Measurements from ENCODE around the gene RRP1.
"Not testable (repeated sequence)": the region's sequence is repeated elsewhere in the genome, so short reads cannot be mapped to it uniquely, and the experiment has no call there.

The RRP1 gene

GRCh38 chr21:43817157-43818086, 28.0 kb downstream of the RRP1 start:
- DNase-seq (ENCODE audit: low read depth): no peak

GRCh38 chr21:43818685-43819084, 29.3 kb downstream of the RRP1 start:
- no peak for DNase-seq (ENCODE audit: low read depth)

- DNase-seq (ENCODE audit: low read depth): no peak
Measured at GRCh38 chr21:43819511-43820405, 30.4 kb downstream of the RRP1 start.

- DNase-seq (ENCODE audit: low read depth): no peak
Measured at GRCh38 chr21:43820466-43820865, 31.1 kb downstream of the RRP1 start.

- not testable (repeated sequence) for DNase-seq (ENCODE audit: low read depth)
Measured at GRCh38 chr21:43822166-43822565, 32.8 kb downstream of the RRP1 start.

GRCh38 chr21:43822741-43823140, 33.4 kb downstream of the RRP1 start:
- DNase-seq (ENCODE audit: low read depth): not testable (repeated sequence)

GRCh38 chr21:43824333-43825241, 35.2 kb downstream of the RRP1 start:
- DNase-seq (ENCODE audit: low read depth): no peak

GRCh38 chr21:43825242-43825935, 36.0 kb downstream of the RRP1 start:
- no peak for DNase-seq (ENCODE audit: low read depth)

GRCh38 chr21:43825936-43826622, 36.7 kb downstream of the RRP1 start:
- no peak for DNase-seq (ENCODE audit: low read depth)

- no peak for DNase-seq (ENCODE audit: low read depth)
Measured at GRCh38 chr21:43826623-43826974, 37.2 kb downstream of the RRP1 start.

- no peak for DNase-seq (ENCODE audit: low read depth)
Measured at GRCh38 chr21:43827015-43827611, 37.7 kb downstream of the RRP1 start.

GRCh38 chr21:43829161-43829560, 39.8 kb downstream of the RRP1 start:
- no peak for DNase-seq (ENCODE audit: low read depth)

- DNase-seq (ENCODE audit: low read depth): no peak
Measured at GRCh38 chr21:43829575-43830119, 40.3 kb downstream of the RRP1 start.

GRCh38 chr21:43832158-43832550, 42.8 kb downstream of the RRP1 start:
- no peak for DNase-seq (ENCODE audit: low read depth)

GRCh38 chr21:43832648-43833047, 43.3 kb downstream of the RRP1 start:
- DNase-seq (ENCODE audit: low read depth): no peak

- DNase-seq (ENCODE audit: low read depth): no peak
Measured at GRCh38 chr21:43834146-43834905, 44.9 kb downstream of the RRP1 start.

- DNase-seq (ENCODE audit: low read depth): no peak
Measured at GRCh38 chr21:43835050-43835449, 45.7 kb downstream of the RRP1 start.

GRCh38 chr21:43835861-43836260, 46.5 kb downstream of the RRP1 start:
- DNase-seq (ENCODE audit: low read depth): no peak

- DNase-seq (ENCODE audit: low read depth): no peak
Measured at GRCh38 chr21:43836616-43837015, 47.2 kb downstream of the RRP1 start.

Data from stimulated activated CD8-positive, alpha-beta memory T cell treated with anti-CD3 and anti-CD28 coated beads, Interleukin-12 subunit alpha, Interleukin-12 subunit beta, amount 100 ng/mL, for 1 hour (primary cell).